B cell (primary cell): Measurements from ENCODE around the gene DGAT2.

Experiments
- CTCF ChIP-seq: fragments of 200-600 bp; IDR thresholded peaks from one replicate; pipeline ENCODE4 v1.8.0; 2022; ENCODE audit warnings: antibody characterized with exemption, mild to moderate bottlenecking
- EZH2 ChIP-seq: IDR thresholded peaks from 2 replicates; pipeline ENCODE4 v1.6.1; 2012; ENCODE audit warnings: borderline replicate concordance, low read depth, mild to moderate bottlenecking, moderate library complexity, low read length; ENCODE audit not compliant: insufficient read depth, poor library complexity, severe bottlenecking

GRCh38 chr11:75816561-75817239, 48.1 kb downstream of the DGAT2 start:
- TF ChIP-seq CTCF (no peak), EZH2 (no peak)
